ENCODE data around the gene UBE3D. TPM values are rescaled to one million over a fixed set of nuclear protein-coding genes. Genes with fewer than 3 reads are reported as not detected.
A peak's percentile ranks its signal among the peaks of the same experiment; 100 is the strongest.

Gene UBE3D
- total RNA-seq, 1 experiment from 2014 or later, result 10.7 TPM

- Histone ChIP-seq H3K9ac (ENCODE audit: extremely low read depth, insufficient read length, low read length) (no peak overlapping the region), H4K20me1 (ENCODE audit: control insufficient read depth, insufficient read depth, insufficient read length) (no peaks in the 10 kb centered on the region), H3K79me2 (ENCODE audit: insufficient read depth, low read length) (0 out of 2 replicates have a peak, but pooled peaks cover 1% of the 10 kb centered on the region), H3K27ac (ENCODE audit: insufficient read length, low read depth, low read length) (no peak overlapping the region), H2BK5ac (ENCODE audit: insufficient read length, low read length) (no peak overlapping the region), H3K18ac (ENCODE audit: insufficient read length, low read depth, low read length) (no peak overlapping the region), H3K79me1 (ENCODE audit: insufficient read depth, low read depth, low read length, poor library complexity, severe bottlenecking) (no peaks in the 10 kb centered on the region), H2AFZ (ENCODE audit: low read length) (no peak overlapping the region), H3K56ac (ENCODE audit: insufficient read length, low read depth, low read length) (no peak overlapping the region), H3K27me3 (ENCODE audit: insufficient read depth, low read length) (no peaks in the 10 kb centered on the region), H3K4me1 (ENCODE audit: insufficient read depth, low read length) (0 out of 2 replicates have a peak, but pooled peaks cover 2% of the 10 kb centered on the region), H2AK5ac (ENCODE audit: insufficient read length, low read length) (no peak overlapping the region), H3K9me3 (ENCODE audit: control insufficient read depth, low read depth, low read length) (no peaks in the 10 kb centered on the region), H2BK12ac (ENCODE audit: insufficient read length, low read depth, low read length) (no peak overlapping the region), H2BK15ac (ENCODE audit: low read depth, low read length) (no peak overlapping the region), H4K5ac (ENCODE audit: insufficient read length, low read depth, low read length) (no peak overlapping the region), H3K14ac (ENCODE audit: insufficient read depth, low read length) (no peak overlapping the region), H4K8ac (replicated peaks; ENCODE audit: insufficient read length, low read depth, low read length) (no peak overlapping the region), H3K4me2 (ENCODE audit: insufficient read depth, insufficient read length, low read length) (no peak overlapping the region), H2BK20ac (ENCODE audit: low read depth, low read length, poor library complexity, severe bottlenecking) (no peak overlapping the region), H3K23ac (ENCODE audit: insufficient read length, low read depth, low read length) (no peak overlapping the region), H3K4ac (ENCODE audit: low read depth, low read length) (no peak overlapping the region), H2BK120ac (ENCODE audit: low read depth, low read length, poor library complexity, severe bottlenecking) (no peak overlapping the region), H3K23me2 (ENCODE audit: insufficient read length, low read depth, low read length, poor library complexity, severe bottlenecking) (no peaks in the 10 kb centered on the region), H4K91ac (ENCODE audit: insufficient read length, low read depth, low read length) (no peak overlapping the region), H3T11ph (ENCODE audit: low read length) (no peak overlapping the region)
- no CpG with 5 or more reads among the region's 5 CpGs for WGBS (ENCODE audit: extremely low coverage, insufficient read length, low lambda C conversion rate)
- H3K27me3 Mint-ChIP-seq (ENCODE audit: low read depth), result no peaks in the 10 kb centered on the region
- no peak overlapping the region for H3K4me3 Mint-ChIP-seq
- H3K27ac Mint-ChIP-seq, result peak overlapping the region in 1 of 3 experiments; percentile 3; a peak in 1 of 7 replicates
- no peak for DNase-seq
- TF ChIP-seq CTCF (conservative IDR thresholded peaks at IDR 0.05), result no peak
- H3K9me3 Mint-ChIP-seq, result no peaks in the 10 kb centered on the region
- H3K4me1 Mint-ChIP-seq, result peaks cover 22 to 28% of the 10 kb centered on the region in 2 experiments
- H3K36me3 Mint-ChIP-seq (ENCODE audit: insufficient read depth in 1 of 3, low read depth in 3 of 3), result peaks cover 9 to 22% (median 19%) of the 10 kb centered on the region in 3 experiments
Measured at GRCh38 chr6:83051377-83052172, 14.1 kb downstream of the UBE3D start.

All from H9 (cell line).